Dermis blood vessel endothelial cell (primary cell): ENCODE results near the gene ANG. TPM values are rescaled to one million over a fixed set of nuclear protein-coding genes. Genes with fewer than 3 reads are reported as not detected.

ENCODE experiments used
- DNase-seq: peaks from one replicate; pipeline ENCODE4 v3.0.0; 2010
- total RNA-seq: library from RNA; depleted of rRNA; stranded (reverse); fragments of >200 nt; gene quantifications from 2 replicates; pipeline ENCODE4 v1.2.3, GENCODE V29; 2014

ANG gene
- total RNA-seq, 1 donor from 2014 or later: 6.3 TPM

GRCh38 chr14:20676072-20676471 lies 12.5 kb upstream of the ANG start:
- DNase-seq: no peak

GRCh38 chr14:20679907-20680306 lies 8.7 kb upstream of the ANG start:
- DNase-seq: peak; percentile 38

DNA sequence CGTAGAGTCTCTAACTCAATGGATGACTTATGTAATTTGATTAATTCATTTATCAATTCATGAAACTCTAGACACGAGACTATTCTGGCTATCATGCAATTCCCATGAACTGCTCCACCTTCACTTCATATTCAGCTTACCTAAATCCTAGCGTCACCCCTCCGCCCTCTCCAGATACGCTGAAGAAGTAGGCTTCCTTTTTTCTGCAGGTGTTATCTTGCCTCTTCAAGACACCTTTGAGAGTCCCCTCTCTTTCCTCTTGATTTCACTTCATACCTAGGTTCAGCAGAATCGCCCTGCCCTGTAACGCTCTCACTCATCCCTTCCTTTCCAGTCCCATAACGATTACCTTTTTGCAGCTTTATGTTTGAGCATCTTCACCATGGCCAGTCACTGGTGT lies 8.2 kb upstream of the ANG start:
- no peak for DNase-seq

- DNase-seq: no peak
These were observed 7.7 kb upstream of the ANG start for GRCh38 chr14:20680843-20681347.

DNA sequence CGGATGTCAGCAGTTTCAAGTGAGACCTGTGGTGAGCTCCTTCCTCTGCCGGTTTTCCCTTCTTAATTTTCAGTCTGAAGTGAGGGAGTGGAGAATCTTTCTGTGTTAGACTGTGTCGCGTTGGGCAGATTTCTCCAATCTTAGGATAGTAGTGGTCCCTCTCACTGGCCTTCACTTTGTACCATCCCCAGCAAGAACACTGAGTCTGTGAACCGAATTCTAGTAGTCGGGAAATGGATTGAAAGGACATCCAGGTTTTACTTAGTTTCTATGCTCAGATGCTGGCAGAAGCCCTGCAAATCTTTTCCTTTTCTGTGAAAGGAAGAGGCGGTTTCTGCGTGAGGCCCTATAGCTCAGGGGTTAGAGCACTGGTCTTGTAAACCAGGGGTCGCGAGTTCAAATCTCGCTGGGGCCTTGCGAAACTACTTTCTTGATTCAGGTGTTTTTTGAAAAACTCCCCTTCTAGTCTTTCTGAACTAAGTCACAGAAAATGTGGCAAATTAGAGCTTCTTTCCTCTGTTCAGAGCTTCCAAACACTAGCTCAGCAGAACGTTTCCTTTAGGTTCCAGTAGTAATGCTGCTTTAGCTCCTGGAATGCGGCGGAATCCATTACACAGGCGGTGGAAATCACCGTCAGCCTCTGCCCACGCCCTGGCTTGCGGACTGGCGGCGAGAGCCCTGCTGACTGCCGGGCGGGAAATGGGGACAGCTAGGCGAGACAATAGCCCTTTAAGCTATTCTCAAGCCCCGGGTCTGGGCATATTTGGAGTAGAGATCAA lies 7.0 kb upstream of the ANG start:
- DNase-seq: peak; percentile 90

- DNase-seq: no peak
These were observed 6.5 kb upstream of the ANG start for GRCh38 chr14:20682127-20682434.

DNA sequence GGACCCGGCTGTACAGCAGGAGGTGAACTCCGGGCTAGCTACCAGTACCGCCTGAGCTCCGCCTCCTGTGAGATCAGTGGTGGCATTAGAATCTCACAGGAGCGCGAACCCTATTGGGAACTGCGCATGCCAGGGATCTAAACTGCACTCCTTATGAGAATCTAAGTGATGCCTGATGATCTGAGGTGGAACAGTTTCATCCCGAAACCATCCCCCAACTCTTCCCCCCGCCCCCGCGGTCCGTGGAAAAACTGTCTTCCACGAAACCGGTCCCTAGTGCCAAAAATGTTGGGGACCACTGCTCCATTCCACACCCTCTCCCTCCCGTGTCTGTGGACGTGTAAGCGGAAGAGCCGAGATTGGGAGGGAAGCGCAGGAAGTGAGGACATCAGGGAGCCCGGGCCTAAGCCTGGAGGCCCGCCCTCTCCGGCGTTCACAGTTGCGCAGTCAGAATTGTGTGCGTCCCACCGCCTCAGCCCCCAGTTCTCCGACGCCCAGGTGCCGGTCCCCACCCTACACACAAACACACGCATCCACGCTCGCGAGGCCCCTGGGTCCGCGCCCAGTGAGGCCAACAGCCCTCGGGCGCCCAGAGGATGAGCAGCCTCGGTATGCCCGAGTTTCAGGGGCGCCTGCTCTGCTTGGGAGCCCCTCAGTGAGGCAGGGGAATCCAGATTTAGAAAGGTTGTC lies 6.0 kb upstream of the ANG start:
- peak; percentile 95 for DNase-seq

DNA sequence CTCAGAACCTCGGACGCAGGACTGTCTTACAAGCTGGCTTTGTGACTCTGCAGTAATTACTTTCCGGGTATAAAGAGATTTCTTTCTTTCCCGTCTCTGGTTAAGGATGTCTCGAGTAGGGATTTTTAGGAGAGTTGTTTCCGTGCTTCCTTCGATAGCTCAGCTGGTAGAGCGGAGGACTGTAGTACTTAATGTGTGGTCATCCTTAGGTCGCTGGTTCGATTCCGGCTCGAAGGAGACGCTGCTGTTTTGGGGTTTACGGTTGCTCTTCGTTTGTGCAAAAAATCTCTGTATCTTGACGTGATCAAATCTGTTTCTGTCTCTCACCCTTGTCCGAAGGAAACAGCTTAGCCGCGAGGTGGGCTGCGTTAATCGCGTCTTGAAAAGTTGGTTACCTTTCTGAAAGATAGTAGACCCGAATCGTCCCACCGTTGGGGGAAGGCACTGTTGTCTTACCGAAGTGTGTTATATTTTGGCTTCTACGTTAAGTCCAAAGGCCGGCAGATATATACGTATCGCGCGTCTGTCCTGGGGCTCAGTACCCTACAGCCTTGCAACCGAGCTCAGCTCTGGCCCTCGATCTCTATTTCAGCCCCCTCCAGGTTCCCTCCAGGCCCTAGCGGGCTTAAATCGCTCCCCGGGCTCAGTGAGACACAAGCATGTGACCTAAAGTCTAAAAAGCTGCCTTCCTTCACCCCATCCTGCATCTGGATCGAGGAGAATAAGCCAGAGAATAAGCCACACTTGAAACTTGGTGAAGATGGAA lies 5.3 kb upstream of the ANG start:
- DNase-seq: peak; percentile 92

GRCh38 chr14:20683891-20684661 lies 4.5 kb upstream of the ANG start, which contains the start of gene RNASE4:
TSS of gene RNASE4 (plus strand) at chr14:20684560. CDS start at chr14:20699372, 14,812 bp downstream.
- peak; percentile 81 for DNase-seq

DNA sequence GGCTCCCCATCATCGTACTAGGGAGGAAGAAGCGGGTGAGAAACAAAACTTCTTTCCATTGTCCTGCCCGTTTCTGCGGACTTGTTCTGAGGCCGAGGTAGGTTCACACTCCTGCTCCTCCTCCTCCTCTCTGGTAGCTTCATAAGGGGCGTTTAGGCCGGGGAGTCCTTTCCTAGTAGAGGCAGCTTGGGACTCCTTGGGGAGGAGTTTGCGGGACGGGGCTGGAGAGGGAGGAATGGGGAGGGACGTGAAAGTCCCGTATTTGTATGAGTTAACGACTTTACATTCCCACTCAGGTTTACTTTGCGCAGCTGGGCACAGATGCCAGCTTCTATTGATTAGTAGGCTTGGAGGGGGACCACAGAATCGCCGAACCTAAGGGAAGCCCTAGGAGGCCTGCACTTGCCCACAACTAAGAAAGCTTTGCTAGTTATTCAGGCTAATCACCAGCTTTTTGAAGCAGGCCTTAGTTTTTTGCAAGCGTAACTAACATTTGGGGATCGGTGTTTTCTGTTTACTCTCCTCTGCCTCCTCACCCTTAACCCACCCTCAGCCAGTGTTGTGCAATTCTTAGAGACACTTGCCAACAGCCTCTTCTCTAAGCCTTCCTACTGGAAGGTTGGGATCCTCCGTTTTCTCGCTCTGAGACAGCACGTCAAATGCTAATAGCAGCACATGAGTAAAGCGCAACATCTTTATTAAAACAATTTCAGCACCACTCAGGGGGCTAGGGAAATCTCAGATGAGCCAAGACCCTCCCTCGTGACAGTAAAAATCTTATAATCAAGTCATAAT lies 3.7 kb upstream of the ANG start:
- no peak for DNase-seq

GRCh38 chr14:20686386-20687143 lies 2.0 kb upstream of the ANG start:
- no peak for DNase-seq

GRCh38 chr14:20687362-20688166 lies 1.0 kb upstream of the ANG start:
- no peak for DNase-seq

DNA sequence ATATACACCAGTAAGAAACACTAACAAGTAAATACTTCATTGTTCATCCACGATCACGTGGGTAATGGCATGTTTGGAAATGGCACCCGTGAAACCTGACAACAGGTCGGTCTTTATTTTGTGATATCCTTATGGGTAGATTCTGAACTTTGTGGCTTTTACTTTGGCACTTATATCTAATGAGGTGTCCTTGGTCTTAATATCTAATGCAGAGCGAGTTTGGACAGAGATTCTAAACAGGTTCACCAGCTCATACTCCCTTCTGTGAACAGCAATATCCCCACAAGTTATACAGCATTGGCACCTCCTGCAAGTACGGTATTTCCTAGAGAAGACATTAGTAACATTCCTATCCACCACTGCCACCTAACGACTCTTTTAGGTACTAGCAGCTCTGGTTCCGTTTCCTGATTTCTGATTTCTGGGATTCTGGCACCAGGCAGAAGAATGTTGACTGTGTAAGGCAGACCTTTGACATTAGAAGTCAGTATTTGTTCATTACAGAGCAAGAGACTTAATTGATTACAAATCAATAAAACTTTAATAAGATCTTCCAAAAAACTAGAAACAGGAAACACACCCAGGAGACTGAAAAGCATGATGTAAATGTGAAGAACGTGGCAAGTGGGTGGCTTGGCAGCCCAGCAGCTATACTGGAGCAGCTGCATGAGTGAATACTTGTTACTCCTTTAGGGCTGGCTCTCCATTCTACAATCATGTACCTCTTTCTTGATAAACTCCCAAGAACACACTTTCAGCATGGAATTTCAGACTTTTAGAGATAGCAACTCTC lies 2.5 kb downstream of the ANG start:
- peak; percentile 86 for DNase-seq

- no peak for DNase-seq
These were observed 3.7 kb downstream of the ANG start for GRCh38 chr14:20692116-20692751.

DNA sequence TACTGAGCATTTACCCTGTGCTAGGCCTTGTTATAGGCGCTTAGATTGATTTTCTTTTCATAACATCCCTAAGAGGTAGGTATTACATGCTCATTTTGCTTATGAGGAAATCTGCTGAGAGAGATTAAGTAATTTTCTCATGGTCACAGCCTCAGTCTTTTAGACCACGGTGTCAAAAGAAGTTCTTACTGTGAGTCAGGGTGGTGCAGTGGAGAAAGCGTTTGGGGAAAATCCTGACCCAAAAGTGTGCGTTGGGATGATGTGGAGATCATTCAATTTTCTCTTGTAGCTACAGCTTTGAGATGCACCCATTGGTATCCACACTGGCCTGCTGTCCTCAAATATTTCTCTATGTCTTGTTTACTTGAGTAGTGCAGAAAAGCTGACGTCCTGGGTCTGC lies 8.2 kb downstream of the ANG start:
- no peak for DNase-seq

GRCh38 chr14:20697273-20698017 lies 8.9 kb downstream of the ANG start:
- DNase-seq: peak; percentile 89

GRCh38 chr14:20698018-20698329 lies 9.4 kb downstream of the ANG start:
- DNase-seq: no peak

DNA sequence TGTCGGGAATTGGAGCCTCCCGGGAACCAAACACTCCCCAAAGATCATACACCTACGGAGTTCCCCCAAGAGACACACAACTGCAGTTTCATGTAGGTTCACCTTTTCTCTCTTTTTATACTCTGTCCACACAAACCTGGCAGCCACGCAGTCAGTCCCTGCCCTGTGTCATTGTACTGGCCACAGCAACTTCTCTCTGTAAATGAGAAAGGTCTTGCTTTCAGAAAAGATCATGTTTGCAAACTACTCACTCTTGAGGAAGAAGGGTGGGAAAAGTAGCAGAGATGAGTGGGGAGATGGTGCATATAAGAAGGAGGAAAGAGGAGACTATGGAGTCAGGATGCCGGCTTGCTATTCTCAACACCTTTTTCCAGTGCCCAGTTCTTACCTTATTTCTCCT lies 10.4 kb downstream of the ANG start:
- DNase-seq: no peak
